ENCODE measurements around the gene PLA2G4A. TPM values are rescaled to one million over a fixed set of nuclear protein-coding genes. Genes with fewer than 3 reads are reported as not detected.

Gene PLA2G4A
- total RNA-seq, 1 experiment from 2014 or later: 20.7 TPM

DNA sequence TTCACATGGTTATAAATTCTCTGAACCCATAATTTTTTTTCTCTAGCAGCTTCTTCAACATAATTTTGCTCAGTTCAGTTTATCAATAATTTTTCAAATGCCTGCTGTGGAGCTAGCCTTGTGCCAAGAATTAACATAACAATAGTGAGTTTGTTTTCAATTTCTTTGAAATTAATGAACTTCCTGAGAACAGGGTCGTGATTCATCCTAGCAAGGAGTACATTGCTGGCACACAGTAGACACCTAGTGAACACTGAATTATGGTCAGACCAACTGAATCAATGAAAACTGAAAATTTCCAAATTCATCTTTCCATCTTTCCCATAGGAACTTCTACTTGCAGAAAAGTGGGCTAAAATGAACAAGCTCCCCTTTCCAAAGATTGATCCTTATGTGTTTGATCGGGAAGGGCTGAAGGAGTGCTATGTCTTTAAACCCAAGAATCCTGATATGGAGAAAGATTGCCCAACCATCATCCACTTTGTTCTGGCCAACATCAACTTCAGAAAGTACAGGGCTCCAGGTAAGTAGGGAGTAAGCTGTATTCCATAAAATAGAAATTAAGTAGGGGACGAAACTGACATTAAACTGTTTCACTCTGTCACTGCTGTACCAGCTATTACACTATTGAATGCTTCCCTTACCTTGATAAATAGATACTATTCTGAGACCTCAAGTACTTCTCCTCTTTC, 148.7 kb downstream of the PLA2G4A start:
- peak; percentile 40 for DNase-seq (ENCODE audit: low read depth)

DNA sequence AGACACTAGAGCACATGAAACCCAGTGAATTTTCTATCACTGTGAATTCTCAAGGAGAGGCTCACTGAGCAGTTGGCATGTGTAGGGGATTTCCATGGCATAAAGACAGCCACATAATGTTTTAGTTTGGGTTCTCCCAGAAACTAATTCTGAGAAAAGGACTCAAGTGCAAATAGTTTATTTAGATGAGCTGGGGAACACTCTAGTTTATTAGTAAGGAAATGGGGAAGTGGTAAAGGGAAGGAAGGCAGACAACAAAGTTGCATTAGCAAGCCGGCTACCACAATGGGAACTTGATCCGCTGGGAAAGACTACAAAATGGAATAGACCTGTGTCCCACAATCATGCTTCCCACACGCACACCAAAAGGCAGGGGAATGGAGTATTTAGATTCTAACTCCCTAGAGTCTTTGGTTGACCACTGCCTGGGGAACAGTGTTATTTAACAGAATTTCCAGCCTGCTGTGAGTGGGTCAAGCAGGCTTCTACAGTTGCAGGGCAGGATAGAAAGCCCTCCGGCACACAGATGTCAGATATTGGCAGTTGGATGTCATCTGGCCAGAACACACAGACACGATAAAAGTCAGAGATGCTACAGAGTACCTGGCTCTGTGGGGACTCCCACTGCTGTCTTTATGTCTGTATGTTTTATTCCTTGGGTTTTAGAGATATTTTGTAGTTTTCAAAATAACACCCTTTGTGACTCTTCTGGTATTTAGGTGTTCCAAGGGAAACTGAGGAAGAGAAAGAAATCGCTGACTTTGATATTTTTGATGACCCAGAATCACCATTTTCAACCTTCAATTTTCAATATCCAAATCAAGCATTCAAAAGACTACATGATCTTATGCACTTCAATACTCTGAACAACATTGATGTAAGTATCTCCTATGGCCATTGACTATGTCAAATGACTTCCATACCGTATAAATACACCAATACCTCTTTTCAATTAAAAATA, 150.1 kb downstream of the PLA2G4A start:
- peak; percentile 54 for DNase-seq (ENCODE audit: low read depth)

DNA sequence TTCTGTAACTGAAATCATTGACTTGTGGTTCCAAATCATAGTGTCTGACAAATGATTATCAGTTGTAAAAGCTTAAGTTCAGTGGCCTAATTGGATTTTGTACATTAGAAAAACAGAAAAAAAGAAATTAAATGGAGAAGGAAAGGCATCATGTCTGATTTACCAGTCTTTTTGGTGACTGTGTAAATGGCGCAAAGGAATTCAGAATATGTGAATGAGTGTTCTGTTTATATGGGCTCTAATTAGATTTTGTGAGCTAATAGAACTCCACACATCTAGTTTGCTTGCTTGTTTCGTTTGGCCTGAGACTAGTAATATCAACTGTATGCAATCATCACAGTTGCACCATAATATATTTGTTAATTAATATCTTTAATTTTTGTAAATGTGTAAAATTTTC, 151.7 kb downstream of the PLA2G4A start:
- no peak for DNase-seq (ENCODE audit: low read depth)

DNA sequence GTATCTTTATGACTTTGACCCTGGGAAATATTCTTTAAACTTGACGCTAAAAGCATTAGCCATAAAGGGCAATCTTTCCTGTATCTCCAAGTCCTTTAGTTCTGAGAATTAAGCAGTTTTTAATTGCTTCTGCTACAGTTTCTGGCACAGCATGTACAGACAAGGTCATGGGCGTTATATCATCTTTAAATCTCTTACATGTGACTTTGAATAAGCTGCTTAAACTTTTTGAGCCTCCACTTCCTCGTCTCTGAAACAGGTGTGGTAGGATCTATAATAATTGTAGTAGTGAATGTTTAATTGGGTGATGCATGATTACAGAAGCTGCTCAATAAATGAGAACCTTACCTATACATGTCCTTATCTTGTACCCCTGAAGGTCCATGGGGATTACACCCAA, 153.4 kb downstream of the PLA2G4A start:
- DNase-seq (ENCODE audit: low read depth): no peak

DNA sequence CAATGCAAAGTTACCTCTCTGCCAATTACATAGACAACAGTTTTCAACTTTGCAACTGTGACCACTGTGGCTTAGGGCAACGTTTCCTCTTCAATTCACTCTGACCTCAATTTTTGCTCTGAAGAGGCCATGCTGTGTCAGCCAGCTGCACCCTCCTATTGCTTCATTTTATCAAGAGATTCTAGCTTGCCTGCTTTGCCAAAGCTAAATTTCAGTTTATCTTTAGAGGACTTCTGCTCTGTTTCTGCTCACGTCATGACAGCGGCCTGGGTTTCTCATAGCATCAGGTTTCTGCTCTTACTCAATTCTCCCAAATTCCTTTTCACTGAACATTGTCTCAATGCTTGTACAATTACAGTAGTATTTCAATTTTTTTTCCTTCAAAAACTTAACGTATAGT, 154.6 kb downstream of the PLA2G4A start:
- DNase-seq (ENCODE audit: low read depth): no peak

DNA sequence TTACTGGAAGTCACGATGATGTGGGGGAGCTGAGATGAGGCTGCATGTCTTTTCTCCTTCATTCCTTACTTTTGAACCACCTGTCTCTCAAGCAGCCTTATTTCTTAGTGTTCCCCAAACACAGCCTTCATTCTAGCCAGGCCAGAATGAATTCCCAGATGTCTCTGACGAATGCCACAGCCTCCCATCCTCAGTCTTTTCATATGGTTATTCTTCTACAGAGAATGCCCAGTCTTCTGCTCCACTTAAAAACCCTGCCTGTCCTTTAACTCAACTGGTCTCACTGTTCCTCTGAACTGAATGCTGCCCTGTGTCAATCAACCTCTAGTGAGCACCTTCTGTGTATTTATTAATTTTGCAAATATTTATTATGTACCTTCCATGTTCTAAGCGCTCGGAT, 156.2 kb downstream of the PLA2G4A start:
- DNase-seq (ENCODE audit: low read depth): no peak

DNA sequence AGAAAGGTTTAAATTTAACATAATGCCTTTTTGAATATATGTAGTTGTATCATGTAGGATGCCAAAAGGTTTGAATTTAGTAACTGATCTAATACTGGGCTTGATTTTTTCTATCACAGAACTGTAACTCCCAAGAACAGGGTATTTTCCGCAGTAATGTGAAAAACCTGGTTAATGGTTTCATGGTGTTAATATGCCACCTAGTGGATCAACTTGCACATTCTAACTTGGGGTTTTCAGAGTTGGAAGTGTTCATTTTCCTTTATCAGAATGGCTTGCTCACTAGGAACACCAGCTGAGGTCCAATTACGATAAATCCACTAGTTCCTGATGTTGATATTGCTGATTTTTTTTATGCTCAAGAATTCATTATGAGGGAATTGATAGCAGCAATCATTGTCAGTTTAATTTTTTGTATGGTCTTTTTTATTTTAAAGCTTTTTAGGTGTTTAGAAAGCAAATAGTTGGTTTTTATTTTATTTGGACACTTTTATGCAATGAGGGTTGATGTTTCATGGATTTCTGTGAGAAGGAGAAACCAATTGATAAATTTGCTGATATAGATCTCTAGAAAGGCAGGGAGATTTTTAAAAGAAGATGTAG, 157.2 kb downstream of the PLA2G4A start:
- DNase-seq (ENCODE audit: low read depth): peak; percentile 55

DNA sequence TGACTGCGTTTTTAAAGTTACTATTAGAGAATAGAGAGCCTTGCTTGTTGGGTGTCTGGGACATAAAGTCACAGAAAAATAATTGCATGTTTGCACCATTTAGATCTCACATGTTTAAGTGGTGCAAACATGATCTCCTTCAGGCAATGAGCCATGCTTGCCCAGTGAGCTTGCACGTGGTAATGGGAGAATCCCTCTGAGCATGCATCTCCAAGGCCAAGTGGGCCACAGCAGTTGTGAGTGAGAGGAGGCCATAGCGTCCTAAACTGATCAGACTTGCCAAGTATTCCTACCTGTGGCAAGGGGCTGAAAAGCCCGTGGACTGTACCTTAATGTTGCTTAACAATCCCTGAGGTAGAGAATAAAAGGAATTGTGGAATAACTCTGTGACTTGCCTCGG, 158.3 kb downstream of the PLA2G4A start:
- DNase-seq (ENCODE audit: low read depth): no peak

DNA sequence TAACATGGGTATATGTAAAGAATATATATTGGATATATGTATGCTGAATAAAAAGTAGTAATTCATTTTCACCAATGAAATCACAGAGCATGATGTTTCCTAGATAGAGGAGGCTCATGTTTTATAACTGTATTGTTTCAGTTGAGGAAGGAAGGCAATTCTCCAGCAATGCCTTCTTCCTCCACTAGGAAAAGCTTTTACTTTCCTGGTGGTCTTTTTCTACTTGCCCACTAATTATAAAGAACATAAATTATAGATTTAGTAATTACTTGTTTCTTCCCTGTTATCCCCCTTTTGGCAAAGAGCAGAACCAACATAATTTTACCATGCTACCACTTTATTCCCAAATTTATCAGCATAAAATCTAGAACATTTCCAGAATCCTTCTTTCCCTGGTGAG, 159.0 kb downstream of the PLA2G4A start:
- DNase-seq (ENCODE audit: low read depth): no peak

DNA sequence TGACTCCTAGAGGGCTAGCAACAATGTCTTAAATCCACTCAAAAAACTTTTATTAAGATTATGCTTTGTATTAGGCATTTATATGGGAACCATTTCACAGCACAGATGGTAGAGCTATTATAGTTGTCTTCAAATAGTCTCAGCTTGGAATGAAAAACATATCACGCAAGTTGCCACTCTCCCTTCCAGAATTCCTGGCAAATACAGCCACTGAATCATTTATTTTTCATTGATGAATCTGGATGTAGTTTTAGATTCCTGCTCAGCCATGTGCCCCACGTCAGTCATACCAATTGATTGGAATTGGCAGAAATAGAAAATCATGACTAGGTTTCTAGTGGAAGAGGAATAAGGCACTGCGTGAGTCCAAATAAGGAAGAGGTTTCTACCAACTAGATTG, 165.2 kb downstream of the PLA2G4A start:
- DNase-seq (ENCODE audit: low read depth): no peak

DNA sequence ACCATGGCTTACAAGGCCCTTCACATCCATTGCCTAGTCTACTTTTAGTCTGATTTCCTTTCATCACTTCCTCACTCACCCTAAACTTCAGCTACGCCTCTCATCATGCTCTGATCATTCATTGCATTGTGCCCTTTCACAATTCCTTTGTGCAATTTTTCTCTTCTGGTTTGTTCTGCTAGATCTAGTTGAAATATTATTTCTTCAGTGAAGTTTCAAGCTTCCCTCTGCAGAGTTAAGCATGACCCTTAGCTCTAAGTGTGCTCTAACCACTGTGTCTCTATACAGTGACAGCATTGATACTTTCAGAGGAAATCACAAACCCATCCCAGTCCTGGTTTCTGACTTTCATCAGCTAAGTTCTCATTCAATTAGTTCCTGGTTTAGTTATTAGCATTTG, 166.1 kb downstream of the PLA2G4A start:
- no peak for DNase-seq (ENCODE audit: low read depth)

DNA sequence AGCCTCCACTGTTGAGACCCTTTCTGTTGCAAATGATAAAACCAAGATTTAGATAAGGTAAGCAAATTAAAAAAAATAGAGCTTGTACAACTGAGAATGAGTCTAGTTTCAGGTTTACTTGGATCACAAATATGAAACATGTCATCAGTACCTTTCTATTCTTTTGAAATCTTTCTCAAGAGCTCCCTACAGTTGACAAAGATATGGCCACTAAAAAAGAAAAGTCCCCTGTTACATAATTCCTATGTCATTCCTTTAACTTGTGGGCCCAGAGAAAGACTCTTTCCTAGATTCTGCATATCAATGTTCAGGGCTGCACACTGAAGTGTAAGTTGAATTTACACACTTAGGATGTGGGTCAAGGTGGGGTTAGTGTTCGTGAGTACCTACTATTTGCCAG, 168.1 kb downstream of the PLA2G4A start:
- DNase-seq (ENCODE audit: low read depth): no peak

DNA sequence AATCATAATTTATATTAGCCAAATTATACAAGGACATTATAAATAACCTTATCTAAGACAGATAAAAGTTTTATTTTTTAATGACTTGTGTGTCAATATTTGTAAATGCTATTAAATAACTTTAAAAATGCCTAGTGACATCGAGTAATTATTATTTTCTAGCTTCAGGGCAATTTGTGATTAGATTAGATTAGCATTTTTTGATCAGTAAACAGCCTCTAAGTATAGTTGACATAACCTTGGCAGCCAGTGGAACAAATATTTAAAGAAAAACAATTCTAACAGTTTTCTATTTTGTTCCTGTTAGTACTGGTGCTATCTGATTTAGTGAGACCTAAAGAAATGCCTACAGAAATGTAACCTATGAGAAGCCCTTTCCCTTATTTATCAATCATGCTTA, 169.1 kb downstream of the PLA2G4A start:
- no peak for DNase-seq (ENCODE audit: low read depth)

DNA sequence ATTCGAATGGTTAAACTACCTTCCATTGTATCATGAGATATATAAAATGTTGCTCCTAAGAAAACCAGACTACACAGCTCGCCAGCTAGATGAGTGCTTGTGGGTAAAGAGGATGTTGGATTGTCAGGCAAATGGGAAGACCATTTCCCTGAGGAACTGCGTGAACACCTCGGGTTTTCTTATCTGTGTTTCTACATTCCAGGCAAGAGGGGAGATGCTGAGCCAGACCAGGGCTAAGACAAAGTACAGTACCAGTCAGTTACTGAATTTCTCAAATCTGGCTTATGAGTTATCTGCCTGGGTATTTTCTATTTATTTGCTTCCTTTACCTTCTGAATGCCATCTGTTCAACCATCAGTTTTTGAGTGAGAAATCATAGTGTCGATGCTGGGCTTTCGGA, 170.8 kb downstream of the PLA2G4A start:
- DNase-seq (ENCODE audit: low read depth): no peak

DNA sequence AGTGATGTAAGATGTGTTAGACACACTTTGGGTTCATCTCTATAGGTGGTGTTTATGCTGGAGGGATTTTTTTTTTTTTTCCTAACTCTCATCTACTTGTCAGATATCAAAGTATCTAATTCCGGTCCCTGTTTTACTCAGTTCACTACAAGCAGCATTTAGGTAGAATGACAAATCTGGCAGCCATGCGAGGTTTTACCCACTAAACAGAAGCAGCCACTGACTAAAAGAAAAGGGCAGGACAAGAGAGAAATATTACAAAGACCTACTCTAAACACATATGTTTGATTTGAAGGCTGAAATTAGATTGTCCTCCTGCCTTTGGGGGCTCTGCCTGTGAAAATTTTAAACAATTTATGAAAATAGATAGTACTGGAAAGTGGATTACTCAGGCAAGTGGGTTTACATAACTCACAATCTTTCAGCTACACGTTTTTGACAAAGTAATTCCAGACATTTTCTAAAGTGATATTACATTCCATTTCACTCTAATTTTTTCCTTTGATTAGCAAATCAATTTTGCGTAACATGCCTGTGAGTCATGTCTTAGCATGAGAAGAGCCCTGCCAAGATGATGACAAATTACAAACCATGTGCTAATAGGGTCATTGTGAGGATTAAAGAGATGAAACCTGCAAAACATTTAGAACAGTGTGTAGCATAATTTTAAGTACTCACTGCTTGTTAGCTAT, 172.6 kb downstream of the PLA2G4A start:
- DNase-seq (ENCODE audit: low read depth): peak; percentile 49

DNA sequence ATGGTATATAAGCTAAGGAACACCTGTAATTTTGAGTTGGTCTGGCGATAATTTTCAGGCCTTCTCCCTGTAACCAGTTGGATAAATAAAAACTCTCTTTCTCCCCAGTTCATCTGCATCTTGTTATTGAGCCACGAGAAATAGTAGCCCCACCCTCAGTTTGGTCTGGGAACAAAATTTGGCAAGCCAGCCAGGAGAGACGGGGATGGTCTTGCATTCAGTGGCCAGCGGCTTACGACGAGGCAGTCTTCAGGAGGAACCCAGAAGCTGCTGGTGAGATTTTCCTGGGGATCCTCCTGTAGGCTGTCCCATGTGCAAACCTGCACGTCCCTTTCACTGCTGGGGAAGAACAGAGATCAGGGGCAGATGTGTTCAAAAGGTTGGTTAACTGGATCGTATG, 174.6 kb downstream of the PLA2G4A start:
- no peak for DNase-seq (ENCODE audit: low read depth)

DNA sequence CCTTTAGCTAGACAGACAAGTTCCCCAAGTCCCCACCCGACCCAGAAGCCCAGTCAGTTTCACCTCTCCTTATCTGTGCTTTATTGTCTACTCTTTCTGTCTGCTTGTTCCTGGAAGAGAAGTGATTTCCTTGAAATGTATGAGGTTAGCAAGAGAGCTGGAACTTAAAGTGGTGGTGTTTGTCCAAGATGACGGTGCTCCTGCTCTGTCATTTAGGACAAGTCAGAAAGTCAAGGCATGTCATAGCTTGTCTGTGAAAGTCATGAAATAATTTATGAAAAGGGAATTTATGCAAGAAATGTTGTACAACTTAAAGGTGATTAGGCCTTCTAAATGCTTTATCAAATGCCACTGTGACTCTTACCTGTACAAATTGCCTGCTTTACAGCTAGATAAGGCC, 178.1 kb downstream of the PLA2G4A start:
- no peak for DNase-seq (ENCODE audit: low read depth)

DNA sequence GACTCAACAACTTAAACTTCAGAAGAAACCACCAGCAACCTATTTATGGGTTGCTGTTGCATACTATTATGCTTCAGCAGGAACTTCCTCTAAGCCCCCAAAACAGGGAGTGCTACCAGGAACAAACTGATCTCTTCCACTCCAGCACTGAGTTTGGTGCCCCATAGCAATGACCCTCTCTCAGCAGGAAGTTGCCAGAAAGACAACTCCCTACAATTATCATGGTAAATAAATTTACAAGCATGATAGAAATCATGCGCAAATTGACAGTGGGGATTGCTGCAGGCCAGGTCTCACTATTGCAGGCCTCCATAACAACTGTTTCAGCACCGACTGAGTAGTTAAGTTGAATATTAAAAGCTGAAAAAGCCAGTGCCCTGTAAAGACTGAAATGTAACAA, 180.6 kb downstream of the PLA2G4A start:
- DNase-seq (ENCODE audit: low read depth): no peak

DNA sequence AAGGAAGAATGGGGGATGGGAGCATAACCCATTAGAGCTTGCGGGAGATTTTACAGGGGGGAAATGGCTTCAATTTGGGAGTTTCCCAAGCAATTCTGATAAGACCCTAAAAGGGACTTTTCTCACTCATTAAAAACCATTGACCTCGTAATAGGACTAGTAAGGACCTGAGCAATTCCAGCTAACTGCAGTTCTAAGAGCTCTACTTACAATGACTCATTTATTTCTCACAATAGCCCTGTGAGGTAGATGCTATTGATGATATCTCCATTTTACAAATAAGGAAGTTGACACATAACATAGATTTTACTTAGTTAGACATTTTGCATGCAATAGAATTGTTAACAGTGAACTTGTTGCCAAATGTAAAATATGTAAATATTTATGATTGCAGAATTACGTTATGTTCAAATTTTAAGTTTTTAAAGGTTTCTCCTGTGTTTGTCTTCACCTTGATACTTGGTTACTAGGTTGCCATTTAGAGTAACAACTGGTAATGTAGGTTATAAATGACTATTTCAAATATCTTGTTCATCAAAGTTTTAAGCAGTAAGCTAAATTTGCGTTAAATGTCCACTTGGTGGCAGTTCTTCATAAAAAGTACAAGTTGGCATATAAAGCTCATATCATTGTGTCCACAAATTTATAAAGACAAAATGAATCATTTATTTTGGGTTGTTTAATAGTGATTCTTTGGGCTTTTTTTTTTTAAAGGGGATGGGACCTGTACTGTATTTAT, 182.0 kb downstream of the PLA2G4A start:
- no peak for DNase-seq (ENCODE audit: low read depth)

DNA sequence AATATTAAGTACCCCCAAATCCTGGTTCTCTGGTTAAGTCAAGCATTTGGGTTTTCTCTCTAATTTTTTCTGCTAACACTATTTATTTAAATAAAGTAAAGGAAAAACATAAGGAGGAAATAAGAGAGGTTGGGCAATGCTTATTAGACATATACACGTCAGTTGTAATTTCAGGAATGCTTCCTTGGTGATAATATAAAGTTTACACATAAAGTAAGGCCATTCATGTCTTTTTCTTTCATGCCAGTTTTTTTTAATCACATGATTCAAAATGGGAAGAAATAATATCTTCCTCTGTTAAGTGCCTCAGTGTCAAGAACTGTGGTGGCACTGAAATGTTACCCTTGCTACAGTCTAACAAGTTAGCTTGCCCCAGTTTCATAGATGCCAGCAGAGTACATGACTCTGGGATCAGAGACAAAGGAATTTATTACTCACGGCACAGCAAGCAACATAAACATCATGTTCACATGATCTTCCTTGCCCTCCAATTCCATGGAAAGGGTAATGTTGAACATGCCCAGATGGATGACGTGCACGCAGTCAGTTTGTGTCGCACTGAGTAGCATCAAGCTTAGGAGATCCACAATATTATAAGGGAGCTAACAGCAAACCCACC, 184.9 kb downstream of the PLA2G4A start:
- no peak for DNase-seq (ENCODE audit: low read depth)

DNA sequence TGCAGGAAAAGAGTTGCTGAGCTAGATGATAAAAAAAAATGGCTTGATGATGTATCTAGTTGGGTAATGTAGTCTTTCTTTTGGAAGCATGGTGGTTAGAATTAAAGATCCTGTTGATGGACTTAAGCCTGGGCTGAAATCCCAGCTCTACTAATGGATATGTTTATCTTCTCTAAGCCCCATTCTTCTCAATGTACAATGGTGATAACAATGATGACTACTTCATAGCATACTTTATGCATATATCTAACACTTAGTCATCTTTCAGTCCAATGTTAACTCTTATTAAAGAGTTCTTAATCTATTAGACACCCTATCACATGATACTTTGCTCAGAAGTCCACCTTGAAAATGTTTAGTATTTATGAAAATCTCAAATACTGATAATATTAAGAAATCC, 189.5 kb downstream of the PLA2G4A start:
- no peak for DNase-seq (ENCODE audit: low read depth)
